A673 (cell line): ENCODE data around the gene PRRT4. TPM values are rescaled to one million over a fixed set of nuclear protein-coding genes. Genes with fewer than 3 reads are reported as not detected.

Experiments used
- BruUV-seq: library from RNA; stranded (reverse); fragments of 400-500 nt; replicated peaks from 2 replicates; lab custom pipeline; 2021; lab: Mats Ljungman, UMichigan
- CTCF ChIA-PET: fragments of 300-600 bp; sonication (Branson Sonifier 250); formaldehyde crosslinking; loops from one replicate; lab custom pipeline; 2022; ENCODE audit warnings: antibody characterized with exemption; lab: Charles Lee
- POLR2A ChIA-PET: fragments of 300-600 bp; sonication (Branson Sonifier 250); formaldehyde crosslinking; loops from one replicate; lab custom pipeline; 2022; ENCODE audit warnings: antibody characterized with exemption; ENCODE audit not compliant: low non-redundant PET; lab: Charles Lee
- DNase-seq: peaks from one replicate; pipeline ENCODE4 v3.0.0-alpha.2; 2015; ENCODE audit warnings: low spot score
- H3K27ac ChIP-seq: fragments of 200-600 bp; sonication (generic); 2 replicates; pipeline ENCODE4 v1.5.1; 2016; ENCODE audit warnings: mixed run types, low read depth, mild to moderate bottlenecking, mixed read lengths, antibody characterized with exemption, low read length; ENCODE audit not compliant: poor library complexity, severe bottlenecking
- H3K27me3 ChIP-seq: fragments of 200-600 bp; sonication (generic); replicated peaks from 2 replicates; pipeline ENCODE4 v1.6.1; 2017; ENCODE audit warnings: mixed run types, low read depth, mild to moderate bottlenecking, mixed read lengths, antibody characterized with exemption, low read length; ENCODE audit not compliant: insufficient read depth, poor library complexity
- H3K36me3 ChIP-seq: fragments of 200-600 bp; sonication (generic); 2 replicates; pipeline ENCODE4 v1.6.1; 2016; ENCODE audit warnings: mixed run types, mild to moderate bottlenecking, mixed read lengths, antibody characterized with exemption, low read length; ENCODE audit not compliant: insufficient read depth, poor library complexity, severe bottlenecking
- H3K4me1 ChIP-seq: fragments of 200-600 bp; sonication (generic); 2 replicates; pipeline ENCODE4 v1.6.1; 2017; ENCODE audit warnings: mixed run types, mild to moderate bottlenecking, mixed read lengths, antibody characterized with exemption, low read length; ENCODE audit not compliant: insufficient read depth, poor library complexity, severe bottlenecking
- H3K4me3 ChIP-seq: fragments of 200-600 bp; sonication (generic); 2 replicates; pipeline ENCODE4 v1.5.1; 2016; ENCODE audit warnings: low read depth, mixed run types, mild to moderate bottlenecking, mixed read lengths, low read length; ENCODE audit not compliant: poor library complexity, severe bottlenecking
- H3K9me3 ChIP-seq: fragments of 200-600 bp; sonication (generic); 2 replicates; pipeline ENCODE4 v1.6.1; 2016; ENCODE audit warnings: mixed run types, low read depth, mild to moderate bottlenecking, mixed read lengths, antibody characterized with exemption, low read length; ENCODE audit not compliant: poor library complexity, severe bottlenecking
- EZH2 ChIP-seq: fragments of 200-600 bp; sonication (generic); IDR thresholded peaks from 2 replicates; pipeline ENCODE4 v1.6.1; 2017; ENCODE audit warnings: borderline replicate concordance, low read depth, mild to moderate bottlenecking, mixed read lengths, antibody characterized with exemption, low read length; ENCODE audit not compliant: poor library complexity, severe bottlenecking
- intact Hi-C: fragments of 100-400 bp; cut with micrococcal nuclease; formaldehyde crosslinking; loops from one replicate; pipeline ENCODE4 v1.10.0; 2022; ENCODE audit not compliant: unreplicated experiment
- total RNA-seq: library from RNA; stranded (reverse); gene quantifications from 2 replicates; pipeline ENCODE4 v1.2.3, GENCODE V29; 2021
- TF ChIP-seq, protein P1 (sequence below): fragments of 300-800, 200-600 bp; sonication (generic); conservative IDR thresholded peaks from 2 replicates; pipeline ENCODE4 v1.5.1; 2017; ENCODE audit warnings: low read depth, mild to moderate bottlenecking, antibody characterized with exemption, low read length, moderate library complexity, mixed read lengths

PRRT4 gene
- total RNA-seq, 1 experiment from 2014 or later: 42.4 TPM

DNA sequence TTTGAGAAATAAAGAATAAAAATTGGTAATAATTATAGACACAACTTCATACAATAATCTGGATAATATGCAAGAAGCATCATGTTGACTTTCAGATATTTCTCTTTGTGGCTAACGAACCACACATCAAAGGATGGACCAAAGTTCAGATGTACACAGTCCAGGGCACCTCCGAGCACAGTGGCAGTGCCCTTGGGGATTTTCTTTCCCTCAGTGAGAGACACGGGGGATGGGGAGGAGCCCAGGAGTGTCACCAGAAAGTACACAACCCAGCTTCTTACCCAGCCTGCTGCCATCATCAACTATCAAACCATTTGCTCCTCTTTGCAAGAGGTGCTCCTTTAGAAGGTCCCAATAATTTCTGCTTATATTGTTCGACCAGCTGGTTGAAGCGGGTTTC, 51.0 kb downstream of the PRRT4 start:
- TSS peak; percentile 41 for BruUV-seq
- TF ChIP-seq, protein P1, sequence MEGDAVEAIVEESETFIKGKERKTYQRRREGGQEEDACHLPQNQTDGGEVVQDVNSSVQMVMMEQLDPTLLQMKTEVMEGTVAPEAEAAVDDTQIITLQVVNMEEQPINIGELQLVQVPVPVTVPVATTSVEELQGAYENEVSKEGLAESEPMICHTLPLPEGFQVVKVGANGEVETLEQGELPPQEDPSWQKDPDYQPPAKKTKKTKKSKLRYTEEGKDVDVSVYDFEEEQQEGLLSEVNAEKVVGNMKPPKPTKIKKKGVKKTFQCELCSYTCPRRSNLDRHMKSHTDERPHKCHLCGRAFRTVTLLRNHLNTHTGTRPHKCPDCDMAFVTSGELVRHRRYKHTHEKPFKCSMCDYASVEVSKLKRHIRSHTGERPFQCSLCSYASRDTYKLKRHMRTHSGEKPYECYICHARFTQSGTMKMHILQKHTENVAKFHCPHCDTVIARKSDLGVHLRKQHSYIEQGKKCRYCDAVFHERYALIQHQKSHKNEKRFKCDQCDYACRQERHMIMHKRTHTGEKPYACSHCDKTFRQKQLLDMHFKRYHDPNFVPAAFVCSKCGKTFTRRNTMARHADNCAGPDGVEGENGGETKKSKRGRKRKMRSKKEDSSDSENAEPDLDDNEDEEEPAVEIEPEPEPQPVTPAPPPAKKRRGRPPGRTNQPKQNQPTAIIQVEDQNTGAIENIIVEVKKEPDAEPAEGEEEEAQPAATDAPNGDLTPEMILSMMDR: no peak
- TF ChIP-seq EZH2: no peak
- Histone ChIP-seq H3K4me1 (no peaks in the 10 kb centered on the region), H3K27ac (no peak overlapping the region), H3K9me3 (no peaks in the 10 kb centered on the region), H3K4me3 (no peak overlapping the region), H3K36me3 (peaks cover 93% of the 10 kb centered on the region), H3K27me3 (no peaks in the 10 kb centered on the region)
- intact Hi-C loops: no loop called here
- ChIA-PET CTCF (no interaction called here), POLR2A (no interaction called here)
- DNase-seq: no peak

DNA sequence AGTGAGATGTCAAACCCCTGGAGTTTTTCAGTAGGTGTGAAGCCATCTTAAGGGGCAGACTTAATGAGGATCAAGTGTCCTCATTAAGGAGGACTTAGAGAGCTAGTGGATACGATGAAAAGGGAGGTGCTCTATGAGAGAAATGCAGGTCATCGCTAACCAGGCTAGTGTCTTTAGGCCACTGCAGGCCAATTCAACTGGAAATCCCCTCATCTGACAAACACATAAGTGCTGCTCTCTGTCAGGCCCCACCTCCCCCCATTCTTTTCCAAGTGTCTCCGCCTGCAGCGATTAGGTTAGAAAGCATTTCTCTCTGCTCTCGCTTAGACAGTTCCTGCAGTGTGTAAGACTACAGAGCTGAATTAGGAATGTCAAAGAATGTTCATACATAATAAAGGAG, 51.5 kb downstream of the PRRT4 start:
- CTCF ChIA-PET: no interaction called here
- Histone ChIP-seq H3K9me3 (no peaks in the 10 kb centered on the region), H3K4me3 (no peak overlapping the region), H3K36me3 (peaks cover 93% of the 10 kb centered on the region), H3K27ac (no peak overlapping the region), H3K4me1 (no peaks in the 10 kb centered on the region), H3K27me3 (no peaks in the 10 kb centered on the region)
- no TSS peak for BruUV-seq
- no peak for DNase-seq
- intact Hi-C loops: no loop called here
- POLR2A ChIA-PET: no interaction called here
- TF ChIP-seq EZH2: no peak
- TF ChIP-seq, protein P1: no peak

DNA sequence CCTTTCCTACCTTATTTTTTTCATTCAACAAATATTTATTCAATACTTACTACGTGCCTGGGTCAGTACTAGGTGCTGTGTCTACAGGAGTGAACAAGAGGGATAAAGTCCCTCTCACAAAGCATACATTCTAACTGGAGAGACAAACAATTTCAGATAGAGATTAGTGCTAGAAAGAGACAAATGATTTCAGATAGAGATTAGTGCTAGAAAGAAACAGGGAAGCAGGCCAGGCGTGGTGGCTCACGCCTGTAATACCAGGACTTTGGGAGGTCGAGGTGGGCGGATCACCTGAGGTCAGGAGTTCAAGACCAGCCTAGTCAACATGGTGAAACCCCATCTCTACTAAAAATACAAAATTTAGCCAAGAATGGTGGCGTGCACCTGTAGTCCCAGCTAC, 52.4 kb downstream of the PRRT4 start:
- intact Hi-C loops: no loop called here
- CTCF ChIA-PET: no interaction called here
- Histone ChIP-seq H3K4me1 (no peaks in the 10 kb centered on the region), H3K36me3 (peaks cover 91% of the 10 kb centered on the region), H3K9me3 (no peaks in the 10 kb centered on the region), H3K27me3 (no peaks in the 10 kb centered on the region), H3K27ac (no peak overlapping the region), H3K4me3 (no peak overlapping the region)
- BruUV-seq: no TSS peak
- TF ChIP-seq, protein P1: no peak
- TF ChIP-seq EZH2: no peak
- no peak for DNase-seq
- POLR2A ChIA-PET: no interaction called here
